GM19035 (cell line): ENCODE results near the gene IFNA10.
"Not testable (repeated sequence)": the region's sequence is repeated elsewhere in the genome, so short reads cannot be mapped to it uniquely, and the experiment has no call there.

ENCODE experiments used
- ATAC-seq: cut with Tn5 transposase; IDR thresholded peaks from one replicate; pipeline ENCODE4 v1.9.1; 2021; ENCODE audit not compliant: unreplicated experiment

IFNA10 gene

DNA sequence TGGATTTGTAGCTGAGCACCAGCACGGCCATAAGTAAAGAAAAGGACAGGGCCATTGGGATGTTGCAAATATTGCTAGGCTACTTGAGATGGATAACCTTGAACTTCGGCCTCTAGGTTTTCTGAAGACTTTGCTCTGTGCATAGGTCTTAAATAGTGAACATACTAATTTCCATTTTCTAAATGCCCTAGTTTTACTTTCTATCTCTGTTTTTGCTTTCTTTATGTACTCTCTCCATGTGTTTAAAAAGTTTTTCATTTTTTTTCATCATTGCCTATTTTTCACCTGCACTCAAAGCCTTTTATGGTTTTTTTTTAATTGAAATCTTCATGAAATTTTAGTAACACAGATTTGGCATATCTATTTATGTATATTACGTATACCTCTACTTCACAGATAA lies at the start of gene IFNA10:
TSS of gene IFNA10 (minus strand) at position 101 of the 400 bp plus-strand sequence. CDS start at position 55, 46 bp downstream.
- ATAC-seq, result not testable (repeated sequence)

DNA sequence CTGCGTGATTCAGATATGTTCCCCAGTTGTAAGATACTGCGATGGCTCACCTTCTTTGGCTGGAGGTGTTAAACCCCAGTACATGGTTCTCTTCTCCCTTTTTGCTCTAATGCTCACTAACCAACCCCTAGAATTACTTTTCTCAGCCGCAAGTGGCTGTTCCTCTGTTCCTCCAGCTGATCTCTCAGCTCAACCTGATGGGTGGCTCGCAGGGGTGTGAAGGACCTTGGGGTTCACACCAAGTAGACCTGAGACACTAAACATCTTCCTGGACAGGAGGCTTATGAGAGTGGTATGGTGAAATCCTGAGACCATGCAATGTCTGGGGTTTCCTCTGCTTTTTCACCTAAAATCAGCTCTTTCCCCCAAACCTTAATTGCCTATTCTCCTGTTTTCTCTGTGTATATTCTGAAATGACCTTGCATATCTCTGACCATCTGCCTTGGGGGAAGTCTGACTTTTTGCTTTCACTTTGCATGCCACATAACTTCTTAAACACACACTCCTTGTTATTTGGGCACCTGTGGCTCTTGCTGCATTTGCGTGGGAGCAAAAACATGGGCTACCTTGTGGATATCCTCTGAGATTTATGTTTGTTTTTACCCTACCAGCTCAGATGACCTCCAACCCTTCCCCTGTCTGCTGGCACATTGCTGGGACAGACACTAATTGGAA lies 48.7 kb upstream of the IFNA10 start:
- no peak for ATAC-seq

DNA sequence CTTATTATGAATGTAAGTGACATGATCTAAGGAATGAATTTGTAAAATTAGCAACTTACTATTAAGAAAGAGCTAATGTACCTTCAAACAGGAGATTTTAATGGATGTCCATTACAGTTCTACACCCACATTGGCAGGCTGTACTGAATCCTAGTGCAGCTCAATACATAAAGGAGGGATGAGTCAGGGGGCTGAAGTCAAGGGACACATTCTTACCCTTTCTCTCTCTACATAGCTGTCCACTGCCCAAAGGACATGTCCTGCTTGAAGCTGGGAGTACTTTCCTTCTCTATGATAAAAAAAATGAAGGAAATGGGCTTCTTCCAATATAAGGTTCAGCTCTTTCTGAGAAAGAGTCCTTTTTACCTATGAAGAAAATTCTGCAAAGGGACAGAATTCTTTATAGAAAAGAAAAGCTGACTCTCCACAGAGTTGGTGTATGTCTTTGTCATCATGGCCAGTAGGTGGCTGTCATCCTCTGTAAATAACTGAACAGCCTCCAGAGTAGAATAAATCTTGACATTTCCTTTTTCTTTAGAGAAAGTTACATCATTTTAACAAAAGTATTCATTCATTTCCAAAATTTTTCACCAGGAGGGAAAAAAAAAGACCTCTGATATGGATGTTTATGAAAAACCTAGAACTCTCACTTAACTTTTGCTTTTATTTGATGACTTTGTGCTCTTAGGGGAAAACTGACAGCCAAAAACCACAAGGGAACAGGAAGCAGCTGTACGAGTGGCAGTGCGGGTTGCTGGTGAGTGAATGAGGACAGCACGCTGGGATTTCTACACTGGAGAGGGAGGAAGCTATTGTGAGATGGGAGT lies 46.0 kb upstream of the IFNA10 start:
- ATAC-seq, result peak; percentile 66

DNA sequence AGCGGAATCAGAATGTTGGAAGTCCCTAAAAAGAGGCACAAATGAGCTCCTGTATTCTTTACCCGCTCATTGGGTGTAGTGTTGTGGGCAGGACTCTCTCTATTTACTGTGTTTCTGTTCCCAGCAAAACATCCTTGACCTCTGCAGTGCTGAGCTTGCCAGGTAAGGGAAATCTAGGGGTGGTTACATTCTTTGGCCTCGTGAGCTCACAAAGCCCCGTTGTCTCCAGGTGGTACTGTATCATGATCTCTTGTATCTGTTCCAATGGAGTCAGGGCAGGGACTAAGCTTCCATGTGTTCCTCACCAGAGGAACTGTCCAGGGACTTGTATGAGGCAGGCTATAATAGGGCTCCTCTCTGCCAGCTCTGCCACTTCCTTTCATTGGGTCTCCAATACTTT lies 44.7 kb upstream of the IFNA10 start:
- no peak for ATAC-seq

DNA sequence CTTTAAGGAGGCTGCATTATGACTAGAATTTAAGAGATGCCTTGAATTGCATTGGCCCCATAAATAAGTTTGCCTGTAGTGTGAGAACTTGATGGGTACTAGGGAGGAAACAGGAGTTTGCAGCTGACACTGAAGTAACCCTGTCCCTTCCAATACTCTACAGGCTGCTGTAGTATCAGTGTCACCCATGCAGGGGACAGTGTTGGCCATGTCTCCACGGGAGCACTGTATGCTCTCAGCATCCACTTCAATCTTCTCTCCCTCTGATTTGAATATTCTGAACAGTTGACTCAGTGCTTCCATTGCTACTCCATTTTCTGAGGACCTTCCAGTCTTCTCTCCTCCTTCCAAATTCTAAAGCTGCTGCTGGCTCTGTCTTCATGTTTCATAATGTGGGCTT lies 44.2 kb upstream of the IFNA10 start:
- ATAC-seq, result no peak

DNA sequence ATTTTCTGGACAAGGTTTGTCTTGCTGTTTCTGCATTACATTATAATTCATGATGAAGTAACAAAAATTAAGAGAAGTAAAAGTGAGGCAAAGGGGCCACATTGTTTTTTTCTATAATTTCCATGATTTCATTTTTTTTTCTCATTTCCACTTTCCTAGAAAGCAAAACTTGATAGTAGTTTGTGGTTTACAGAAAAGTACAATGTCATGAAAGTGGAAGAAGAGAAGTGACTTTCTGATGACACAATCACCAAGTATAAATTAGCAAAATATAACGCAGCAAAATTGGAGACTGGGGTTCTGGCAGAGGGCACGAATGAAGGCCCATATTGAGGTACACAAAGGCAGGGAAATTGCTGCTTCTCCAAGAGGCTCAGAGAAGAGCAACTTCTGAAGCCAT lies 37.9 kb upstream of the IFNA10 start:
- ATAC-seq, result no peak

DNA sequence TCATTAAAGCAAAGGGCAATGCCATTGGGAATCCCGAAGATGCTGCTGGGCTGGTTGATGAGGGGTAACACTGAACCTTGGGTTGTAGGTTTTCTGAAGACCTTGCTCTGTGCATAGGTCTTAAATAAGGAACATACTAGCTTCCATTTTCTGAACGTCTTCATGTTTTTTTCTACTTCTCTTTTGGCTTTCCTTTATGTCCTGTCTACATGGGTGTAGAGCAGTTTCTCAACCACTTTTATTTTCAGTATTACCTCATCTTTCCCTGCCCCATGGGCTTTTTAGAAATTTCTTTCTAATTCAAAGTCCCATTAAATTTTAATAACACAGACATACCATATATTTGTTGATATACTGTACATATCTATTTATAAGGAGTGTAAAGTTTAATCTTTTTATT lies 33.0 kb upstream of the IFNA10 start, which contains the start of gene IFNA14:
TSS of gene IFNA14 (minus strand) at position 95 of the 400 bp plus-strand sequence. CDS start at position 25, 70 bp downstream.
- ATAC-seq, result no peak

DNA sequence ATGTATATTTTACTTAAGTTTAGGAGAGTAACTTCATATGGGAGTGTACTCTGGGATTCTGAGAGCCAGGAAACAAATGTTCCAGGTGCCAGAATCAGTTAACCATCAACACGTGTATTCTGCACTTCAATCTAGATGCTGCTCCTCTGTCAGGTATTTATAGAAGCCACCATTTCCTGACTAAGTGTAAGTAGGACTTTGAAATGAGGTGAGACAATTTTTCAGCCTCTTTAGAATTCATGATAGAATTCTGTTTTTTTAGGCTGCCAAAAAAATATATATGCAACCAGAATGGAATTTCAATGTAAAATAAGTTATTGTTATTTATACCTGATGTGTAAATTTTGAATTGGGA lies 29.4 kb upstream of the IFNA10 start:
- ATAC-seq, result not testable (repeated sequence)

DNA sequence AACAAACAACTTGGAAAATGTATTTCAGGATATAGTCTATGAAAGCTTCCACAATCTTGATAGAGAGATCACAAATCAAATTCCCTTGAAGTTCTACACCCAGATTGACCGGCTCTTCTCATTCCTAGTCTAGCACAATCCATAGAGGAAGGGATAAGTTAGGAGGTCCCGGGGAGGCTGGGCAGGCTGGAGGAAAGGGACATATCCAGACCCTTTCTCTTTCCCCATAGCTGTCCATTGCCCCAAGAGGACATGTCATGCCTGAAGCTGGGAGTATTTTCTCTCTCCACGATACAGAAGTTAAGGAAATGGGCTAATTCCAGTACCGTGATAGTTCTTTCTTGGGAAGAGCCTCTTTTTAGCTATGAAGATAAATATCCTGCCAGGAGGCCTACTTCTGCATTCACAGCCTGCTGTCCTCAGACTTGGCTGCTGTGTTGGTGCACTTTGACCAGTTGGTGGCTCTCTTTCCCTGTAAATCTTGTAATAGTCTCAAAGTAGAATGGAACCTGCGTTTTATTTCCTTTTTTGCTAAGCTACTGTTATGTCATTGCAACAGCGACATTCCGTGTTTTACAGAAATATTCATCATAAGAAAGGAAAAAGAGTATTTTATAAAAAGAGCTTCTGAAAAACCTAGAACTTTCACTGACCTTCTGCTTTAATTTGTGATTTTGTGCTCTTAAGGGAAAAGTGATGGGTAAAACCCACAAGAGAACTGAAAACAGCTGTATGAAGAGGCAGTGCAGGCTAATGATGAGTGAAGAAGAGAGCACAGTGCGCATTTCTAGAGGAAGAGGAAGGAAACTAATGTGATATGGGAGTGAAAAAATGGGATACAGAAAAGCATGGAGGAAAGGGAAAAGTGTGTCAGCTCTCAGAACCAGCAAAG lies 28.8 kb upstream of the IFNA10 start:
- peak; percentile 76 for ATAC-seq

DNA sequence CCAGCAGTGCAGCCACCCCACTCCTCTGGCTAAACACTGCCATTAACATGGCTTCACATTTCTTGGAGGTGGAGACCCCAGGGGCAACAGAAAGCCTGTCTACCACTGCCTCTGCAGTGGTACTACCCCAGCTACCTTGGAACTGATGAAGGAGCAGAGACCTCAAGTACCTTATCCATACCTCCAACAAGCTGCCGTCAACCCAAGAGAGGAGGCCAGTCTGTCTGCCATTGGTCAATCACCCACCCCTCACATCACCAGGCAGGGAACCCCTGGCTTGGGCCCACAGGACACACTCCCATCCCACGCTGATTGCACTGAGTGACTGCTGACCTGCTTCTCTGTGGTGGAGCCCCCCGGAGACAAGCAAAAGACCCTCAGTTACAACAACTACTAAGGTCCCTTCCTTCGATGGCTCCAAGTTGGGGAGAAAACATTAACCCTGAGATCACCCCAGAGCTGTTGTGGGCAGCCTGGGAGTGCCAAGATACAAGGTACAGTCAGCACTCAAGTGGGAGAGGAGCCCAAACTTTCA lies 27.3 kb upstream of the IFNA10 start:
- no peak for ATAC-seq

DNA sequence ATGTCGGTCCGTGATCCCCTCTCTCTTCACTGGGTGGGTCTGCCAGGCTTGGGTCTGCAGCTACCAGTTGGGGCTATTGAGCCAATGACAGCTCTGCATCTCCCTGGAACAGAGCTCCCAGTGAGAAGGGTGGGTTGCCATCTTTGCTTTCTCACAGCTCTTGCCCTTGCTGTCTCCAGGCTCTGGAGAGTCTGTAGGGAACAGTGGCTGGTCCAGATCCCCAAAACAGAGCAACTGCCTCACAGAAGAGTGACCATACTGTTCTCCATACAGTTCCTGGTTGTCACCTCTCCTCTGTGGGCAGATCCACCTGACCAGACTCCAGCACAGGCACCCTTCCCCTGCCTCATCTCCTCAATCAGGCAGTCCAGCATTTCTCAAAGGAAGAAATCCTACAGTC lies 26.3 kb upstream of the IFNA10 start:
- ATAC-seq, result no peak

DNA sequence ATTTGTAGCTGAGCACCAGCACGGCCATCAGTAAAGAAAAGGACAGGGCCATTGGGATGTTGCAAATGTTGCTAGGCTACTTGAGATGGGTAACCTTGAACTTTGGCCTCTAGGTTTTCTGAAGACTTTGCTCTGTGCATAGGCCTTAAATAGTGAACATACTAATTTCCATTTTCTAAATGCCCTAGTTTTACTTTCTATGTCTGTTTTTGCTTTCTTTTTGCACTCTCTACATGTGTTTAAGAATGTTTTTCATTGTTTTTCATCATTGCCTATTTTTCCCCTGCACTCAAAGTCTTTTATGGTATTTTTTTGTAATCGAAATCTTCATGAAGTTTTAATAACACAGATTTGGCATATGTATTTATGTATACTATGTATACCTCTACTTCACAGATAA lies 21.2 kb upstream of the IFNA10 start, which contains the start of gene IFNA17:
TSS of gene IFNA17 (minus strand) at position 101 of the 400 bp plus-strand sequence. CDS start at position 52, 49 bp downstream.
- ATAC-seq, result no peak

DNA sequence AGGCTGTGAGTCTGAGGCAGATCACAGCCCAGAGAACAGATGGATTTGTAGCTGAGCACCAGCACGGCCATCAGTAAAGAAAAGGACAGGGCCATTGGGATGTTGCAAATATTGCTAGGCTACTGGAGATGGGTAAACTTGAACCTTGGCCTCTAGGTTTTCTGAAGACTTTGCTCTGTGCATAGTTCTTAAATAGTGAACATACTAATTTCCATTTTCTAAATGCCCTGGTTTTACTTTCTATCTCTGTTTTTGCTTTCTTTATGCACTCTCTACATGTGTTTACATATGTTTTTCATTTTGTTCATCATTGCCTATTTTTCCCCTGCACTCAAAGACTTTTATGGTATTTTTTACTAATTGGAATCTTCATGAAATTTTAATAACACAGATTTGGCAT lies 10.3 kb upstream of the IFNA10 start, which contains the start of gene IFNA16:
TSS of gene IFNA16 (minus strand) at position 101 of the 400 bp plus-strand sequence. CDS start at position 95, 6 bp downstream.
- ATAC-seq, result not testable (repeated sequence)

DNA sequence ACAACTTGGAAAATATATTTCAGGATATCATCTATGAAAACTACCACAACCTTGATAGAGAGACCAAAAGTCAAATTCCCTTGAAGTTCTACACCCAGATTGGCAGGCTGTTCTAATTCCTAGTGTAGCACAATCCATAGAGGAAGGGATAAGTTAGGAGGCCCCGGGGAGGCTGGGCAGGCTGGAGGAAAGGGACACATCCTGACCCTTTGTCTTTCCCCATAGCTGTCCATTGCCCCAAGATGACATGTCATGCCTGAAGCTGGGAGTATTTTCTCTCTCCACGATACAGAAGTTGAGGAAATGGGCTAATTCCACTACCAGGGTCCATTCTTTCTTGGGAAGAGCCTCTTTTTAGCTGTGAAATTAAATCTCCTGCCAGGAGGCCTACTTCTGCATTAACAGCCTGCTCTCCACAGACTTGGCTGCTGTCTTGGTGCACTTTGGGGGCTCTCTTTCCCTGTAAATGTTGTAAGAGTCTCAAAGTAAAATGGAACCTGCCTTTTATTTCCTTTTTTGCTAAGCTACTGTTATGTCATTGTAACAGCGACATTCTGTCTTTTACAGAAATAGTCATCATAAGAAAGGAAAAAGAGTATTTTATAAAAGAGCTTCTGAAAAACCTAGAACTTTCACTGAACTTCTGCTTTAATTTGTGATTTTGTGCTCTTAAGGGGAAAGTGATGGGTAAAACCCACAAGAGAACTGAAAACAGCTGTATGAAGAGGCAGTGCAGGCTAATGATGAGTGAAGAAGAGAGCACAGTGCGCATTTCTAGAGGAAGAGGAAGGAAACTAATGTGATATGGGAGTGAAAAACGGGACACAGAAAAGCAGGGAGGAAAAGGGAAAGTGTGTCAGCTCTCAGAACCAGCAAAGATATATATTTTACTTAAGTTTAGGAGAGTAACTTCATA lies 6.7 kb upstream of the IFNA10 start:
- peak; percentile 64 for ATAC-seq

DNA sequence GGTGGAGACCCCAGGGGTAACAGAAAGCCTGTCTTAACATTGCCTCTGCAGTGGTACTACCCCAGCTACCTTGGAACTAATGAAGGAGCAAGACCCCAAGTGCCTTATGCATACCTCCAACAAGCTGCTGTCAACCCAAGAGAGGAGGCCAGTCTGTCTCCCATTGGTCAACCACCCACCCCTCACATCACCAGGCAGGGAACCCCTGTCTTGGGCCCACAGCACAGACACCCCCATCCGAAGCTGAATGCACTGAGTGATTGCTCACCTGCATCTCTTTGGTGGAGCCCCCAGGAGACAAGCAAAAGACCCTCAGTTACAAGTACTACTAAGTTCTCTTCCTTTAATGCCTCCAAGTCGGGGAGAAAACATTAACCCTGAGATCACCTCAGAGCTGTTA lies 5.2 kb upstream of the IFNA10 start:
- ATAC-seq, result not testable (repeated sequence)

DNA sequence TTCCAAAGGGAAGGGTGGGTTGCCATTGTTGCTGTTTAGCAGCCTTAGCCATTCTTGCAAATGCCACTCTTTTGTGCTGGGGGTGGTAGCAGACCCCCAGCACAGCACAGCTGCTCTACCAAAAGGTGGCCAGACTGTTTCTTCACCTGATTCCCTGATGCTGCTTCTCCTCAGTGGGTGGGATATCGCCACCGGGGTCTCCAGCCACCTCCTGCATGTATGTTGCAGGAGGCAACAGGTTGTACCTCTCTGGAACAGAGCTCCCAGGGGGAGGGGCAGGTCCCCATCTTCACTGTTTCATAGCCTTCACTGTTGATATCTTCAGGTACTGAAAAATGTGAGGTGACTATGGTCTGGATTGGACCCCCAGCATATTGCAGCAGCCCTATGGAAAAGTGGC lies 3.8 kb upstream of the IFNA10 start:
- ATAC-seq, result not testable (repeated sequence)

DNA sequence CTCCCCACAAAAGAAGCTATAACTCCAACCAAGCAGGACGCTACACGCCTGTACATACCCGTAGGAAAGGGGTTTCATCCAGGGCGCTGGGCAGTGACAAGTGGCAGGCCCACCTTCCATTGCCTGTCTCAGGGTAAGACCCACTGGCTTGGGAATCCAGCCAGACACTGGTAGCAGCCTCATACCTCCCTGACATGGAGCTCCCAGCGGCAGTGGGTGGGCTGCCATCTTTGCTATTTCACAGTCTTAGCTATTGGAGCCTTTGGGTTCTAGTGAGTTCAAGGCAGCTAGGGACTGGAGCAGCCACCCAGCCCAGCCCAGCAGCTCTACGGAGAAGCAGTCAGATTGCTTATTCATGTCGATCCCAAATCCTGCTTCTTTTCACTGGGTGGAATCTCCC lies 3.4 kb upstream of the IFNA10 start:
- ATAC-seq, result no peak

DNA sequence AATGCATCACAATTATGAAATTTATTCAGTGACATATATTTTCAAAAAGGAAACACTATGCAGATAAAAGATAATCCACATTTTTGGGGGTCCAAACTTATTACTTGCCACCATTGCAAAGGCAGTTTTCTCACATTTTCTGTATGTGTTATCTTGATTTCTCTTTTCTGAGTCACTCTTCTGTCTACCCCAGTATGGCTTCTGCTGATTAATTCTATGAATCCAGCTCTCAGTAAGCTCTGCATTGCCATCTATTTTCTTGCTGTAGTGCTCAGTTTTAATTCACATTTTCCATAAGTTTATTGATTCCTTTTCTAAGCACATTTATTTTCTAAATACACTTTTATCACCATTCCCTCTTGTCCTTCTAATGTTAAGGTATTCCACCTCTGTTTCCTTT lies 1.7 kb downstream of the IFNA10 start:
- no peak for ATAC-seq

DNA sequence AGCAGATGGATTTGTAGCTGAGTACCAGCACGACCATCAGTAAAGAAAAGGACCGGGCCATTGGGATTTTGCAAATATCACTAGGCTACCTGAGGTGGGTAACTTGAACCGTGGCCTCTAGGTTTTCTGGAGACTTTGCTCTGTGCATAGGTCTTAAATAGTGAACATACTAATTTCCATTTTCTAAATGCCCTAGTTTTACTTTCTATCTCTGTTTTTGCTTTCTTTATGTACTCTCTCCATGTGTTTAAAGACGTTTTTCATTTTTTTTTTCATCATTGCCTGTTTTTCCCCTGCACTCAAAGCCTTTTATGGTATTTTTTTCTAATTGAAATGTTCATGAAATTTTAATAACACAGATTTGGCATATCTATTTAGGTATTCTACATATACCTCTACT lies 4.8 kb downstream of the IFNA10 start, which contains the start of gene IFNA7:
TSS of gene IFNA7 (minus strand) at position 101 of the 400 bp plus-strand sequence. CDS start at position 61, 40 bp downstream.
- not testable (repeated sequence) for ATAC-seq
